HCT116 (cell line): ENCODE measurements around the gene CNTNAP5.

Experiments
- JUND ChIP-seq: IDR thresholded peaks from 2 replicates; pipeline ENCODE4 v1.6.1; 2012
- POLR2A ChIP-seq: IDR thresholded peaks from 2 replicates; pipeline ENCODE4 v1.7.0; 2011; ENCODE audit warnings: borderline replicate concordance; ENCODE audit not compliant: insufficient read depth, insufficient read length; ENCODE audit errors: extremely low read depth
- REST ChIP-seq: IDR thresholded peaks from 2 replicates; pipeline ENCODE4 v1.6.1; 2012; ENCODE audit warnings: low read depth
- TCF7L2 ChIP-seq: IDR thresholded peaks from 2 replicates; pipeline ENCODE4 v1.7.0; 2011; ENCODE audit warnings: borderline replicate concordance, inconsistent platforms; ENCODE audit not compliant: insufficient read depth, insufficient read length; ENCODE audit errors: extremely low read depth
- ZNF274 ChIP-seq: fragments of 200-500 bp; sonication (Bioruptor generic); IDR thresholded peaks from 2 replicates; pipeline ENCODE4 v1.6.1; 2014; ENCODE audit warnings: mild to moderate bottlenecking, low read depth, low read length, inconsistent platforms
- TF ChIP-seq, protein P1 (sequence below), 3 experiments: fragments of 200-600 bp in 1 of 3; sonication (generic) in 1 of 3; IDR thresholded peaks in 2 of 3; conservative IDR thresholded peaks in 1 of 3; 2 replicates each; pipeline ENCODE4 v1.5.1; 2012 to 2017; ENCODE audit warnings: low read depth in 2 of 3, low read length in 2 of 3, antibody characterized with exemption in 1 of 3, borderline replicate concordance in 1 of 3, control low read depth in 1 of 3, mild to moderate bottlenecking in 1 of 3, mixed read lengths in 1 of 3, mixed run types in 1 of 3, moderate library complexity in 1 of 3; ENCODE audit not compliant: insufficient read depth in 1 of 3
- TF ChIP-seq, protein P2 (sequence below): IDR thresholded peaks from 2 replicates; pipeline ENCODE4 v1.6.1; 2012

- TF ChIP-seq REST (no peak), TCF7L2 (no peak), POLR2A (no peak), ZNF274 (no peak), JUND (no peak)
- TF ChIP-seq, protein P1, sequence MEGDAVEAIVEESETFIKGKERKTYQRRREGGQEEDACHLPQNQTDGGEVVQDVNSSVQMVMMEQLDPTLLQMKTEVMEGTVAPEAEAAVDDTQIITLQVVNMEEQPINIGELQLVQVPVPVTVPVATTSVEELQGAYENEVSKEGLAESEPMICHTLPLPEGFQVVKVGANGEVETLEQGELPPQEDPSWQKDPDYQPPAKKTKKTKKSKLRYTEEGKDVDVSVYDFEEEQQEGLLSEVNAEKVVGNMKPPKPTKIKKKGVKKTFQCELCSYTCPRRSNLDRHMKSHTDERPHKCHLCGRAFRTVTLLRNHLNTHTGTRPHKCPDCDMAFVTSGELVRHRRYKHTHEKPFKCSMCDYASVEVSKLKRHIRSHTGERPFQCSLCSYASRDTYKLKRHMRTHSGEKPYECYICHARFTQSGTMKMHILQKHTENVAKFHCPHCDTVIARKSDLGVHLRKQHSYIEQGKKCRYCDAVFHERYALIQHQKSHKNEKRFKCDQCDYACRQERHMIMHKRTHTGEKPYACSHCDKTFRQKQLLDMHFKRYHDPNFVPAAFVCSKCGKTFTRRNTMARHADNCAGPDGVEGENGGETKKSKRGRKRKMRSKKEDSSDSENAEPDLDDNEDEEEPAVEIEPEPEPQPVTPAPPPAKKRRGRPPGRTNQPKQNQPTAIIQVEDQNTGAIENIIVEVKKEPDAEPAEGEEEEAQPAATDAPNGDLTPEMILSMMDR (IDR thresholded peaks at IDR 0.05 in 2 of 3, conservative IDR thresholded peaks at IDR 0.05 in 1 of 3; ENCODE audit: borderline replicate concordance in 1 of 3, insufficient read depth in 1 of 3, low read depth in 2 of 3, low read length in 2 of 3): no peak
- TF ChIP-seq, protein P2, sequence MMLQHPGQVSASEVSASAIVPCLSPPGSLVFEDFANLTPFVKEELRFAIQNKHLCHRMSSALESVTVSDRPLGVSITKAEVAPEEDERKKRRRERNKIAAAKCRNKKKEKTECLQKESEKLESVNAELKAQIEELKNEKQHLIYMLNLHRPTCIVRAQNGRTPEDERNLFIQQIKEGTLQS: no peak
These were observed 738.5 kb downstream of the CNTNAP5 start for GRCh38 chr2:124763611-124764010.
